Measurements from ENCODE around the gene CALY.

The CALY gene

DNA sequence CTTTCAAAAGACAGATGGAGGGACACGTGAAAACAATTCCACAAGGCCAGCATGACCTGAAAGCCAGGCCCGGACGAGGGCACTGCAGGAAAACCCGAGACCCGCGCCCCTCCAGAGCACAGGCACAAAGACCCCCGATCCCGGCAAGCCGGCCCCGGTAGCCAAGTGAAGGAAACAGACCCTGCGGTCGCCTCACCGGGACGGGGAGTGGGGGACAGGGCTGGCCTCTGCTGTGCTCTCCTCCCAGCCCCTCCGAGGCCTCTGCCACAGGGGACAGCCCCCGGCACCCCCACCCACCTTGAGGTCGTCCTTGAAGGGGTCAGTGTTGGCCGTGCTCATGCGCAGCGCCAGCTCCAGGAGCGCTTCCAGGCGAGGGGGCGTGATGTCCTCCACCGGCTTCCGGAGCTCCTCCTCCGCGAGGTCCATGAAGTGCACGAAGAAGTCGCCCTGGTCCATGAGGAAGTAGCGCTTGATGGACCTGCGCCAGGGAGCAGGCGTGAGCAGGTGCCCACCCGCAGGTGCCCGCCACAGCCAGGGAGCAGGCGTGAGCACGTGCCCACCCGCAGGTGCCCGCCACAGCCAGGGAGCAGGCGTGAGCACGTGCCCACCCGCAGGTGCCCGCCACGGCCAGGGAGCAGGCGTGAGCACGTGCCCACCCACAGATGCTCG, 48.7 kb downstream of the CALY start:
- DNase-seq (ENCODE audit: low read depth): no peak

- no peak for DNase-seq (ENCODE audit: low read depth)
Measured at GRCh38 chr10:133286366-133286765, 50.3 kb downstream of the CALY start.

- DNase-seq (ENCODE audit: low read depth): no peak
Measured at GRCh38 chr10:133285217-133285616, 51.5 kb downstream of the CALY start.

DNA sequence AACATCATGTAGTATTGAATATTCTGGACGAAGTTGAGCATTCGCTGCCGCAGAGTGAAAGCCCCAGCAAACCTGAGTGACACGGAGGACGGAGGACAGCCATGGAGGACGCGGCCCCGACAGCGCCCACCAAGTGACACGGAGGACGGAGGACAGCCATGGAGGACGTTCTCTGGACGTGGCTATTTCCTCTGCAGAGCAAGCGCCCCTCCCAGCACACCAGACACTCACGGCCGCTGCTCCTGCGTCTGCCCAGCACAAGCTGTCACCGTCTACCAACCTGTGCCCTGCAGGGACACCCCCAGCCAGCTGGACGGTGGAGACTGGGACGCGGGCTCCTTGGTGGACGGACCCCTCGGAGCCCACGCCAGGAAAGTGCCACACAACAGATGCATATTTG, 52.8 kb downstream of the CALY start:
- DNase-seq (ENCODE audit: low read depth): no peak

- DNase-seq (ENCODE audit: low read depth): no peak
Measured at GRCh38 chr10:133282846-133283390, 53.8 kb downstream of the CALY start.

DNA sequence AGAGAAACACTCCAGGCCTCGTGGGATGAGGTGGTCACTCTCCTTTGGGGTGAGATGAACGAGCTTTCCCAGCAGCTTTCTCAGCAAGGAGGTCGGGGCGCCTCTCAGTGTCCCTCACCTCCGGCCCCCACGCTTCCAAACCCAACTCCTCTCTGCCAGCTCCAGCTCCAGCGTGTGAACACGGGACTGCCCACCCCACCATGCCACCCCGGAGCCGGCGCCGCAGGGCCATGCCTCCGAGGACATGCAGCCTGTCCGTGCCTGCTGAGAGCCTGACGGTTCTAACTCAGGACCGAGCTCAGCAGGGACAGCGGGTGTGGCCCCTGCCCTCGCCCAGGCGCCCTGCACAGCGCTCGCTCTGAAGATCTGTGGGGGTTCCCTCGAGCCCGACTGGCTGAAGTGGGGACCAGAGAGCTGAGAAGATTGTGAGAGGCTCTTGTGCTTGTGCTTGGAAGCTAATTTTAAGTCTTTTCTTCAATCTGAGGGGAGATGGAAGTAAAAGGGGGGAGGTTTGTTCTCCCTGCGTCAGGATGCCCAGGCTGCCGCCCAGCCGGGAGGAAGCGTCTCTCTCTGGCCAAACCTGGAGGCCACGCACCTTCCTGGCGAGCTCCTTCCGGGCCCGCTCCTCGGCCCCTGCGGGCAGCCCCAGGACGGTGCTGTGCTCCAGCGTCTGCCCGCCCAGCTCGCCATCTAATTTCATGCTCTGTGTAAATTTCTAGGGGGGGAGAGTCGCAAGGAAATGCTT, 54.9 kb downstream of the CALY start:
- no peak for DNase-seq (ENCODE audit: low read depth)

- no peak for DNase-seq (ENCODE audit: low read depth)
Measured at GRCh38 chr10:133281084-133281483, 55.6 kb downstream of the CALY start.

GRCh38 chr10:133280391-133281059, 56.2 kb downstream of the CALY start:
- DNase-seq (ENCODE audit: low read depth): no peak

- peak; percentile 56 for DNase-seq (ENCODE audit: low read depth)
Measured at GRCh38 chr10:133279326-133280226, 57.1 kb downstream of the CALY start.

DNA sequence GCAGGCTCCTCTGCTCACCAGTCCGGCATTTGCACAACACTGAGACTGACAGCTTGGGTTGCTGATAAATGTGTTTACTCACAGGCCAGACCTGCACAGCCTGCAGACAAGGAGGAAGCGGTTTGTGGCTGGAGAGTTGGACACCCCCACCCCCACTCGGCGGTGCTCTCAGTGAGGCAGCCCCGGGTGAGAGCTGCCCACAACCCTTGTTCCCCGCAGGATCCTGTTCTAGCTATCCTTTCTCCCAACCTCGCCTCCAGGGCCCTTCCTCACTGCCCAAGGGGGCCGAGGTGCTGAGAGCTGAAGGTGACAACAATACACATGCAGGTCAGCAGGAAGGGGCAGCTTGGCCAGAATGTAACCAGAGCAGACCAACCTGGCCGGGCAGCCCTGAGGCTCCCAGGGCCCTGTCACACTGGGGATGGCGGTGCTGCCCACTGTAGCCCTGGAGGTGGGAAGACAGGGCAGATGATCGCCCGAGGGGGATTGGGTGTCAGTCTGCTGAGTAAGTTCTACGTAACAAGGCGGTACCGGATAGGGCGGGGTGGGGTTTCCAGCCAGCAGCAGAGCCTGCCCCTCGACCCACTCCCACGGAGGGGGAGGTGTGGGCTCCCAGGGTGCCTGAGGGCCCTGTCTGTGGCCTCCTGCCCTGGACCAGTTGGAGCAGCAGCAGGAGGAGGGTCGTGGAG, 58.0 kb downstream of the CALY start:
- peak; percentile 97 for DNase-seq (ENCODE audit: low read depth)

DNA sequence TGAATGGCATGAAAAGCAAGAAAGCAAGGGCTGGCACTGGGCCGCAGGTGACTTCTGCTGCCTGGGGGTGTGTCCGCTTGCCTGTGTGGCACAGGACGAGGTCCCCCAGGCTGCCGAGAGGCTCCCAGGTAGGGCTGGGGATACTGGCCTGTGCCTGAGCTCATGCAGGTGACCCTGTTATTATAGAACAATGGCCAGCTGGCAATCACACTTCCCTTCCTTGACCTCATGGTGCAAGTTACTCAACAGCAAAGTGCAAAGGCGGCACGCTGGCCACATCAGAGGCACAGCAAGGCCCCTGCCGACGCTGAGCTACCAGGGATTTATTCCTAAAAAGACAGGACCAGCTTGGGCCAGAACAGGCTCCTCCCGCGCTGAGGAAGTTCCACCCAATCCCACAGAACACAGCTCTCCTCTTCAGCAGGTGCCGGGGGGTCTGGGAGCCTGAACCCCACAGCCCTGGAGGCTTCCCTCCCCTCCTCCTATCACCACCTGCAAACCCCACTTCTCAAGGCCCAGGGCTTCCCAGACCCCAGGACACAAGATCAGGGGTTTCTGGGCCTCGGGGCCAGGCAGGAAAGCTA, 58.6 kb downstream of the CALY start:
- DNase-seq (ENCODE audit: low read depth): peak; percentile 50

DNA sequence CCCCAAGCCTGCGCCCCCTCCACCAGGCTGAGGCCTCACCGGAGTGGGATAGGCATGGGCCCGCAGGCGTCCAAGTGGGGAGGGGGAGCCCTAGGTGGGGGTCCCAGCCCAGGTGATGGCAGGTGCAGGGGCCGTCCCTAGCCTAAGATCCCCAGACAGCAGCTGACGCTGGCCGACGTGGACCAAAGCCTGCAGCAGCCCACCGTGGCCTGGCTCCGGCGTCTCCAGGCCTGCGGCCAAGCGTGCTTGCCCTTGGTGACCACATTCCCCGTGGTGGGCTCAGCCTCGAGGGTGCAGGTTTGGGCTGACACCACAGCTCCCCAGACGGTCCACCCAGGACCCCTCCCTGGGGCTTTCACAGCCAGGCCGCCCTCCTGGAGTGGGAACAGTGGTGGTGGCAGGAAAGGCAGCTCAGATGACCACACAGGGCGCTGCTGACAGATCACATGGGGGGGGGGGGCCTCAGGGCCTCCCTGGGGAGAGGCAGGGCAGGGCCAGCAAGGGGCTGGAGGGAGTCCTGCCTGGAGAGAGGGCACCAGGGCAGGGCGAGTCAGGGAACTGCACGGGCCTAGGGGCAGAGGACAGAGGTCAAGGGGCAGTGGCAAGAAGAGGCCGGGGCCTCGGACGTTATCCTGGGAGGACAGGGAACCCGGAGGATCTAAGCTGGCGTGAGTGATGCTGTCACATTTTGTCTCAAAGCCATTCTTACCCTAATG, 59.3 kb downstream of the CALY start:
- no peak for DNase-seq (ENCODE audit: low read depth)

DNA sequence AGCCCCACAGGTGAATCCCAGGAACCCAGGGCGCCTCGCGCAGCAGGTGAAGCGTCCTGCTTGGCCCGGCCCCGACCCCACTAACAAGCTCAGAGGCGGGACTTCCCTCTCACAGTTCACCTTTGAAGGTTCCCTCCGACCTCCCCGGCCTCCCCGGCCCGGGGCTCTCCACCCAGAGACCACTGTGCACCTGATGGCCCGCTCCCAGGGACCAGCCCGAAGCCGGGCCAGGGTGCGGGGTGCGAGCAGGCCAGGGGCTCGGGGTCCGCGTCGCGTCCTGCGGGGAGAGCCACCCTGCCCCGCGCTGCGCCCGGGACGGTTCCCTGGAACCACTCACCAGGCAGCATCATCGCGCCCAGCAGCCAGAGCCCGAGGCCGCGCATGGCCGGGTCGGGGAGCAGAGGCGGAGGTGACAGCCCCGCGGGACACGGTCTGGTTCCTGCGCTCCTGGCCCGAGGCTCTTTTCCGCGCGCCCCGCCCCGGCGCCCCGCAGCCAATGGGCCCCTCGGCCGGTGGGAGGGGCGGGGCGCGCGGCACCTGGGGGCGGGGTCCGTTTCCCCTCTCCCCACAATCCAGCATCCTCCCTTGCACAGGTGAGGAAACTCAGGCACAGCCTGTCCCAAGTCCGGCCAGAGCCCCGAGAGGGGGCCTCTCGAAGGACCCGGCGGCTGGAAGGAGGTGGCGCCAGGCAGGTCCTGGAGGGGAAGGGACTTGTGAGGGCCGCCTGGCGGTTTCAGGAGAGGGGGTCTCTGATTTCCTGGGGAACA, 60.1 kb downstream of the CALY start, which contains the start of gene ADAM8:
ADAM8 (minus strand) TSS at position 434 of the 767 bp plus-strand sequence; CDS start at position 383, 51 bp downstream.
- no peak for DNase-seq (ENCODE audit: low read depth)

DNA sequence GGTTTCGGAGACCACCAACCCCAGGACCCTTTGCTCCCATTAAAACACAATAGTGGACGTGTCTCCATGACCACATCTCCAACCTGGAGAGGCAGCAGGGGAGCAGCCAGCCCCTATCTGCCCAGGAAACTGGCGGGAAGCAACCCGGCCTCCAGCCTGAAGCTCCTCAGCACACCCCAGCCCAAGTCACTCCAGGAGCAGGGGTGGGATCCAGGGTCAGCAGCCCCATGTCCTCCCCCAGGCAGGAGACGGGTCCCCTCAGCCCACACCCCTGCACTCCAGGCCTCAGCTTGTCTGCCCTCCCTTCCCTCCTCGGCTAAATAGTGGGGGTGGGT, 60.6 kb downstream of the CALY start:
- no peak for DNase-seq (ENCODE audit: low read depth)

GRCh38 chr10:133275684-133276092, 61.0 kb downstream of the CALY start:
- no peak for DNase-seq (ENCODE audit: low read depth)

DNA sequence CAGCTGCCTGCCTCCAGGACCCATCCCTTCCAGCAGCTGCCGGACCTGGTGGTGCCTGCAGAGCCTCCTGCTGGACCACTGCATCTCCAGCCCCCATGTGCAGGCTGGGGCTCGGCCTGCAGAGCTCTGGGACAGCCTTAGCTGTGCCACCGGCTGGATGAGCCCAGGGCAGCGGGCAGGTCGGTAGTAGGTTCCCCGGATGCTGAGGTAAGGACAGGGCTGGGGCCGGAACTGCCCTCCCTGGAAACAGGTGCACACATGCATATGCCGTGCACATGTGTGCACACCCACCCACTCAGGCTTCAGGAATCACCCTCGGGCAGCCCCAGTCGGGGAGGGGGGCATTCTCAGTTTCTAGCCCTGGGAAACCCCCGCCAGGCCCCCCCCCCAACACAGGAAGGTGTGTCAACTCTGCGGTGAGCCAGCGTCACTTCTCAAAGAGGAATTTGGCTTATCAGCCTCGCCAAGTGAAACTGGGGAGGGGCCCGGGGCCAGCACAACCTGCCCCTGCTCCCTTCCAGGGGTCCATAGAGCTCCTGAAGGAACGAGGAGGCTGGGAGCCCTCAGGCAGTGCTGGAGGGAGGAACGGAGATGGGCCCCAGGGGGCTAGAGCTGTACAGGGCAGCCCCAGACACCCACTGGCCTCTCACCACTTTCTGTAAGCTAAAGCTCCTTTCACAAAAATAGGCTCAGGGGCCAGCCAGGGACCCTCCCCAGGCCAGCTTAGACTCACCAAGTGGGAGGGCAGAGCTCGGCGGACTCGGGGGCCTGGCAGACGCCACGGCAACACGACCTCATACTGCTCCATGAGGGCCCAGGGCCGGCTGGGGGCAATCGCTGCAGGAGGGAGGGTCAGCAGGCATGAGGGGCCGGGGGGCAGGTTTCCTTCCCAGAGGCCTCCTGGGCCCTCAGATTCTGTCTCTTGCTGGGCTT, 61.7 kb downstream of the CALY start:
- no peak for DNase-seq (ENCODE audit: low read depth)
